ENCODE data around the gene SLC22A23. TPM values are rescaled to one million over a fixed set of nuclear protein-coding genes. Genes with fewer than 3 reads are reported as not detected.

Gene SLC22A23
- total and polyA plus RNA-seq, 2 donors (not counting 1 experiment from before 2014, with no cell fraction given): 0.18 to 1.4 TPM

DNA sequence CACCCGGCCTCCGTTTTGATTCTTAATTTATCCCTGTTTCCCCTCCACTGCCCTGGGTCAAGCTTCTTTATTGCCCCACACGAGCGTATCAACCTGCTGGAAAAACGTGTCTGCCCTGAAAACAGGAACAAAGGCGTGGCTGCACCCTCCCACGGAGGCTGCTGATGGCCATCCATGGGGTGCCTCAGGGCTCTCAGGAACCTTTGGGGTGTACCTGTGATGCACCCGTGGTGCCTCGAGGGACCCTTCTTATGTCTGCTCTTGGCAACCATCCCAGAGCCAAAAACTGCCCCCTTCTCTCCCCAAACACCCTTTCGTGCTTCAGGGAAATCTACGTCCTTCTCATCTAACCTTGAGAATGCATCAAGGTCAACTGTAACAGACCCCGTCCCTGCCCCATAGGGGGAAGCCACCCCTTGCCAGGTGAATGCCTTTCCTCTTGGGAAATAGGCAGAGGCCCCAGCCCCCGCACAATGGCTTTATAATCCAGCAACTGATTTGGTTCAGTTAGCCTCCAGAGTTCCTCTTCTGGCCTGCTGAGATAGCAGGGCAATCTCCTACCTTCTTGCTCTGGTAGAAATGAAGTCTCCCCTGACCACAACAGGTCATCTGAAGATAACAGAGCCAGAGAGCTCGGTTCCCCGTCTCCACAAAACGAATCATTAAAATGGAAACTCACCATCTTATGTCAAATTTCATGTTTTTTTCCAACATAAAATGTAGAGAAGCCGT, 168.7 kb downstream of the SLC22A23 start:
- WGBS (ENCODE audit: insufficient coverage): 87% methylated on average over 16 of the region's 17 CpGs
- H3K4me3 ChIP-seq (ENCODE audit: control extremely low read depth in 1 of 5, extremely low read depth in 1 of 5, insufficient read depth in 1 of 5, low read depth in 2 of 5, low read length in 4 of 5): no peak overlapping the region
- TF ChIP-seq CTCF (IDR thresholded peaks at IDR 0.05) (no peak), EZH2 (IDR thresholded peaks at IDR 0.05; ENCODE audit: borderline replicate concordance, insufficient read depth, low read depth, low read length, poor library complexity, severe bottlenecking) (no peak)
- ChIA-PET POLR2A (no interaction called here), CTCF (interaction anchor here (3.6 kb wide), 1 partner anchor 443 kb away, joined by 18 read pairs; no protein-coding TSS in a partner anchor)
- H3K27me3 Mint-ChIP-seq: no peaks in the 10 kb centered on the region
- H3K27ac Mint-ChIP-seq: no peak overlapping the region
- H3K4me2 ChIP-seq (replicated peaks; ENCODE audit: low read depth, low read length, poor library complexity, severe bottlenecking): no peak overlapping the region
- no peaks in the 10 kb centered on the region for H3K4me1 Mint-ChIP-seq
- no peaks in the 10 kb centered on the region for H3K36me3 ChIP-seq (replicated peaks in 1 of 2; ENCODE audit: control extremely low read depth in 1 of 2, control insufficient read depth in 1 of 2, extremely low read depth in 1 of 2, insufficient read depth in 2 of 2, low read length in 1 of 2)
- ATAC-seq (ENCODE audit: low read depth) (no peak), DNase-seq (no peak)
- H3K27me3 ChIP-seq (replicated peaks in 1 of 4; ENCODE audit: control extremely low read depth in 1 of 4, control insufficient read depth in 3 of 4, insufficient read depth in 4 of 4, low read length in 3 of 4): no peaks in the 10 kb centered on the region
- H4K20me1 ChIP-seq (ENCODE audit: control insufficient read depth, insufficient read depth, low read length, poor library complexity, severe bottlenecking): no peaks in the 10 kb centered on the region
- H3K79me2 ChIP-seq (ENCODE audit: control insufficient read depth, insufficient read depth, low read length): no peaks in the 10 kb centered on the region
- no peak overlapping the region for H2AFZ ChIP-seq (ENCODE audit: insufficient read depth, low read depth, low read length, poor library complexity, severe bottlenecking)
- H3K4me3 Mint-ChIP-seq: no peak overlapping the region
- no peak overlapping the region for H3K9ac ChIP-seq (ENCODE audit: low read length)
- intact Hi-C loops (cut with micrococcal nuclease): no loop called here
- H3K9me3 Mint-ChIP-seq (ENCODE audit: insufficient read depth): no peaks in the 10 kb centered on the region
- no peaks in the 10 kb centered on the region for H3K4me1 ChIP-seq (ENCODE audit: control insufficient read depth in 2 of 2, insufficient read depth in 2 of 2, low read length in 2 of 2)
- no peak overlapping the region for H3K27ac ChIP-seq (ENCODE audit: low read length in 2 of 2)
- H3K9me3 ChIP-seq (ENCODE audit: control extremely low read depth in 1 of 3, control insufficient read depth in 2 of 3, insufficient read depth in 1 of 3, low read length in 2 of 3): no peaks in the 10 kb centered on the region

- H3K27ac ChIP-seq (ENCODE audit: low read length in 2 of 2): no peak overlapping the region
- no peak overlapping the region for H2AFZ ChIP-seq (ENCODE audit: insufficient read depth, low read depth, low read length, poor library complexity, severe bottlenecking)
- H3K4me3 ChIP-seq (ENCODE audit: control extremely low read depth in 1 of 5, extremely low read depth in 1 of 5, insufficient read depth in 1 of 5, low read depth in 2 of 5, low read length in 4 of 5): no peak overlapping the region
- H3K4me1 ChIP-seq (ENCODE audit: control insufficient read depth in 2 of 2, insufficient read depth in 2 of 2, low read length in 2 of 2): no peaks in the 10 kb centered on the region
- Mint-ChIP-seq H3K4me3 (no peak overlapping the region), H3K27me3 (no peaks in the 10 kb centered on the region), H3K4me1 (no peaks in the 10 kb centered on the region), H3K27ac (no peak overlapping the region), H3K9me3 (ENCODE audit: insufficient read depth) (no peaks in the 10 kb centered on the region)
- H3K9ac ChIP-seq (ENCODE audit: low read length): no peak overlapping the region
- intact Hi-C loops (cut with micrococcal nuclease): no loop called here
- no peaks in the 10 kb centered on the region for H3K9me3 ChIP-seq (ENCODE audit: control extremely low read depth in 1 of 3, control insufficient read depth in 2 of 3, insufficient read depth in 1 of 3, low read length in 2 of 3)
- no peaks in the 10 kb centered on the region for H3K27me3 ChIP-seq (replicated peaks in 1 of 4; ENCODE audit: control extremely low read depth in 1 of 4, control insufficient read depth in 3 of 4, insufficient read depth in 4 of 4, low read length in 3 of 4)
- TF ChIP-seq CTCF (IDR thresholded peaks at IDR 0.05) (no peak), EZH2 (IDR thresholded peaks at IDR 0.05; ENCODE audit: borderline replicate concordance, insufficient read depth, low read depth, low read length, poor library complexity, severe bottlenecking) (no peak)
- H4K20me1 ChIP-seq (ENCODE audit: control insufficient read depth, insufficient read depth, low read length, poor library complexity, severe bottlenecking): no peaks in the 10 kb centered on the region
- POLR2A ChIA-PET: no interaction called here
- CTCF ChIA-PET: interaction anchor here (14.3 kb wide), 1 partner anchor 444 kb away, joined by 269 read pairs; no protein-coding TSS in a partner anchor
- DNase-seq: no peak
- 83% methylated on average over 6 of the region's 9 CpGs for WGBS (ENCODE audit: insufficient coverage)
- no peaks in the 10 kb centered on the region for H3K36me3 ChIP-seq (replicated peaks in 1 of 2; ENCODE audit: control extremely low read depth in 1 of 2, control insufficient read depth in 1 of 2, extremely low read depth in 1 of 2, insufficient read depth in 2 of 2, low read length in 1 of 2)
- no peak for ATAC-seq (ENCODE audit: low read depth)
- no peaks in the 10 kb centered on the region for H3K79me2 ChIP-seq (ENCODE audit: control insufficient read depth, insufficient read depth, low read length)
- H3K4me2 ChIP-seq (replicated peaks; ENCODE audit: low read depth, low read length, poor library complexity, severe bottlenecking): no peak overlapping the region
Measured at GRCh38 chr6:3287308-3287707, 169.5 kb downstream of the SLC22A23 start.
